ENCODE measurements around the gene CLCN4.

CLCN4 gene

DNA sequence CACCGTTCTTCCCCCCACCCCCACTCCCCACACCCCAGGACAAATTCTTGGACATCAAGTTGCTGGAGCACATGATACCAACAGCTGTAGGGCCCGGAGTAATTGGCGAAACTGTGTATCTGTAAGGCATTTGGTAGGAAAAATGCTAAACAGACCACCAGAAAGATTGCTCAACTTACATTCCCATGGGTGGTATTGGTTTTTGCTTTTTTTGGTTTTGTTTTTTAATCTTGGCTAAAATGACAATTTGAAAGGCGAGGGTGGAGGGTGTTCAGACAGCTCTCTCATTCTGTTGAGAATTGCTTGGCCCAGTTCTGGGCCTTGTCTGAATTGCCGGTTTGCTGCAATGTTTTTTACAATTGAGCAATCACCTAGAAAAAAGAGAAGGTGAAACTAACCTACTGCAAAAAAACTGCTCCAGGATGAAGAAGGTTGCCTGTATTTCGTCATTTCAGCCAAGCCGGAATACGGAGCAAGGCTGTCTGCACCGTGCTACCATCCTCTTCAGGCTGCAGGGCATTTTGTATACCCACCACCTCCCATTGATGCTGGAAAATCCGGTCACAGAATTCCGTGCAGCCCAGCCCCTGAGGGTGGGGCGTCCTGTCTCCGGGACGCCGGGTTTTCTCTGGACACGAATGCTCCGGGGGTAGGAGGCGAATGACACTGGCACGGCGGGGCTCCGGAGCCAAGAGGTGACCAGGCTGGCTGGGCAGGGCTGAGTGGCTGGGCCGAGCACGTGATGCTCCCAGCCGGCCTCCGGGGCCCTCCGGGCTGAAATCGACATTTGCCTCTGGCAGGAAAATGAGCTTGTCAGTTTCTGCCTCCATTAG is at the start of gene CLCN4:
Gene CLCN4 (plus strand): TSS at position 777 of the 833 bp plus-strand sequence. CDS start 28,058 bp downstream, outside the sequence.
- peak; percentile 4 for DNase-seq (ENCODE audit: low read depth)
- H3K4me3 ChIP-seq (ENCODE audit: low read depth, low read length) = no peak within 1 kb of the TSS
- TF ChIP-seq, protein P1, sequence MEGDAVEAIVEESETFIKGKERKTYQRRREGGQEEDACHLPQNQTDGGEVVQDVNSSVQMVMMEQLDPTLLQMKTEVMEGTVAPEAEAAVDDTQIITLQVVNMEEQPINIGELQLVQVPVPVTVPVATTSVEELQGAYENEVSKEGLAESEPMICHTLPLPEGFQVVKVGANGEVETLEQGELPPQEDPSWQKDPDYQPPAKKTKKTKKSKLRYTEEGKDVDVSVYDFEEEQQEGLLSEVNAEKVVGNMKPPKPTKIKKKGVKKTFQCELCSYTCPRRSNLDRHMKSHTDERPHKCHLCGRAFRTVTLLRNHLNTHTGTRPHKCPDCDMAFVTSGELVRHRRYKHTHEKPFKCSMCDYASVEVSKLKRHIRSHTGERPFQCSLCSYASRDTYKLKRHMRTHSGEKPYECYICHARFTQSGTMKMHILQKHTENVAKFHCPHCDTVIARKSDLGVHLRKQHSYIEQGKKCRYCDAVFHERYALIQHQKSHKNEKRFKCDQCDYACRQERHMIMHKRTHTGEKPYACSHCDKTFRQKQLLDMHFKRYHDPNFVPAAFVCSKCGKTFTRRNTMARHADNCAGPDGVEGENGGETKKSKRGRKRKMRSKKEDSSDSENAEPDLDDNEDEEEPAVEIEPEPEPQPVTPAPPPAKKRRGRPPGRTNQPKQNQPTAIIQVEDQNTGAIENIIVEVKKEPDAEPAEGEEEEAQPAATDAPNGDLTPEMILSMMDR (IDR thresholded peaks at IDR 0.05; ENCODE audit: insufficient read depth, low read depth, low read length, missing control alignments) = no peak

DNA sequence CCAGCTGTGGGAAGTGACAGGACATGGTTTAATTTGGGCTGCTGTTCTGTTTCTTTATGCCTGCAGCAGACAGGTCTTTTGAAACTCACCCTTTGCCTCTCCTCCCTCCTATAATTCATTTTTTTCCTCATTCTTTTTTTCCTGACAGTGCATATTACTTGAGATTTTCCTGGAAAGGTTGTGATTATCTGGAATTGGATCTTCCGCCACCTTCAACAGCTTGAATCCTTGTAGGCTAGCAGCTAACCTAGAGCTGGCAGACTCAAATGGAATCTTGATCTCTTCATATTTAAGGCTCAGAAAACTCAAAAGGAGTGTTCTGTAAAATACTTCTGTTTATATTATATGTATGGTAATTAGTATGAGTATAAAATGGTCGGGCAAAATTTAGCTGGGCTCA is 49.3 kb upstream of the CLCN4 start:
- no peak for DNase-seq (ENCODE audit: low read depth)
- H3K4me3 ChIP-seq (ENCODE audit: low read depth, low read length) = no peak overlapping the region
- TF ChIP-seq, protein P1 (IDR thresholded peaks at IDR 0.05; ENCODE audit: insufficient read depth, low read depth, low read length, missing control alignments) = no peak

GRCh38 chrX:10108288-10108687 is 48.5 kb upstream of the CLCN4 start:
- TF ChIP-seq, protein P1 (IDR thresholded peaks at IDR 0.05; ENCODE audit: insufficient read depth, low read depth, low read length, missing control alignments) = no peak
- no peak overlapping the region for H3K4me3 ChIP-seq (ENCODE audit: low read depth, low read length)
- no peak for DNase-seq (ENCODE audit: low read depth)

DNA sequence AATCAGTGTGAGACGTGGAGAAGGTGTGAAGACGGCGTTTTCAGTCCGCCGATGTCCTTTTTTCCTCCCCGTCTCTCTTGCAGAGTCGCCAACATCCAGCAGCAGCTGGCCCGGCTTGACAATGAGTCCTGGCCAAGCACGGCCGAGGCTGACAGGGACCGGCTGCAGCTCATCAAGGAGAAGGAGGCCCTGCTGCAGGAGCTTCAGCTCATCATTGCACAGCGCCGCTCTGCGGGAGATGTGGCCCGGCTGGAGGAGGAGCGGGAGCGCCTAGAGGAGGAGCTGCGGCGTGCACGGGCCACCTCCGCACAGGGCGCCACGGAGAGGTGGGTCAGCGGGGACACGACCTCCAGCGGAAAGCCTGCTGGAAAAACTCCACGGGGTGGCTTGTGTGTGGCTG is 47.1 kb upstream of the CLCN4 start:
- TF ChIP-seq, protein P1 (IDR thresholded peaks at IDR 0.05; ENCODE audit: insufficient read depth, low read depth, low read length, missing control alignments) = no peak
- no peak for DNase-seq (ENCODE audit: low read depth)
- peak overlapping the region; percentile 45 for H3K4me3 ChIP-seq (ENCODE audit: low read depth, low read length)

DNA sequence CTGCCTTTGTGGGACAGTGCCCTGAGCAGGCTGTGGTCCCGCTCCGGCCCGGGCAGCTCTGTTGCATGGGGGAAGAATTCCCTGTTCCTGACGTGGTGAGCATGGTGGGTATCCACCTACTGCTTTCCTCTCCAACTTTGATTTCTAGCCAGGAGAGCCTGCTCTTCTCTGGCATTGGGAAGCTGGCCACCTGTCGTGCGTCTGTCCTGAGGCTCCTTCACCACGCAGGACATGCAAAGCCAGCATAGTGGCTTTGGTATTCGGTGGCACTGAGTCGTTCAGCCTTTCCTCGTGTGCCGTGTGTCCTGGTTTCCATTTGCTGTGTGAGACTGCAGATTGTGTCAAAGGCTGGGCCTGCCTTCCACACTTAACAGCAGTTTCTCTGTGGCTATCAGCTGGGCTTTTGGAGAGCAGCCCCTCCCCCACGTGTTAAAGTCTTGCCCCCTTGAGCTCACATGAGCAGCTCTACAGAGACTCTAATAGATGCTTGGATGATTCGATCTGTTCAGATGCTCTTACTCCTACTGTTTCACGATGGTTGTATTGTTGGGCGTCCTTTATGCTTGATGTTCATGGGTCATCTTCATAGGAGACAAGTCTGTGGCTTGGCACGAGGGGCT is 46.3 kb upstream of the CLCN4 start:
- DNase-seq (ENCODE audit: low read depth) = peak; percentile 52
- H3K4me3 ChIP-seq (ENCODE audit: low read depth, low read length) = peak overlapping the region; percentile 45
- TF ChIP-seq, protein P1 (IDR thresholded peaks at IDR 0.05; ENCODE audit: insufficient read depth, low read depth, low read length, missing control alignments) = no peak

- TF ChIP-seq, protein P1 (IDR thresholded peaks at IDR 0.05; ENCODE audit: insufficient read depth, low read depth, low read length, missing control alignments) = no peak
- DNase-seq (ENCODE audit: low read depth) = peak; percentile 83
- peak overlapping the region; percentile 45 for H3K4me3 ChIP-seq (ENCODE audit: low read depth, low read length)
Measured at GRCh38 chrX:10110984-10111363, 45.8 kb upstream of the CLCN4 start.

Data from GM12865 (cell line).